Measurements from ENCODE around the gene DYNC1H1. TPM values are rescaled to one million over a fixed set of nuclear protein-coding genes. Genes with fewer than 3 reads are reported as not detected.

The DYNC1H1 gene
- total RNA-seq, 1 experiment from 2014 or later, result 361 TPM

GRCh38 chr14:101977311-101978071 is 13.1 kb downstream of the DYNC1H1 start (continued):
- no peak for TF ChIP-seq CTCF (IDR thresholded peaks at IDR 0.05 in 2 of 3, conservative IDR thresholded peaks at IDR 0.05 in 1 of 3; ENCODE audit: borderline replicate concordance in 1 of 3, insufficient read depth in 1 of 3, low read depth in 2 of 3, low read length in 2 of 3)
- no peak for TF ChIP-seq POLR2A (IDR thresholded peaks at IDR 0.05; ENCODE audit: borderline replicate concordance, extremely low read depth, insufficient read depth, insufficient read length)
- TF ChIP-seq RAD21 (IDR thresholded peaks at IDR 0.05; ENCODE audit: low read depth), result no peak

DNA sequence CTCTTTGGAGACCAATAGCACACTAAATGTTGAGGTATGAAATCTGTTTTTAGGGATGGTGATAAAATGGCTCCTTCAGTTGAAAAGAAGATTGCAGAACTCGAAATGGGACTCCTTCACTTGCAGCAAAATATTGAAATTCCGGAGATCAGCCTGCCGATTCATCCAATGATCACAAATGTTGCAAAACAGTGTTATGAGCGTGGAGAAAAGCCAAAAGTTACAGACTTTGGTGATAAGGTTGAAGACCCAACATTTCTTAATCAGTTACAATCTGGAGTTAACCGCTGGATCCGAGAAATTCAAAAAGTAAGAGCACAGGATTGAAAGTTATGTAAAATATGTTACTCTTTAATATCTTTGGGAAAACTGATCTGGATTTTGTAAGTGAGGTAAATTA is 15.3 kb downstream of the DYNC1H1 start:
- no peaks in the 10 kb centered on the region for H3K9me2 ChIP-seq (ENCODE audit: insufficient read depth)
- intact Hi-C loops (cut with micrococcal nuclease), result no loop called here
- peaks cover 21% of the 10 kb centered on the region for H3K79me2 ChIP-seq (ENCODE audit: insufficient read depth, low read length)
- peak overlapping the region; percentile 22; the same call in 1 of the 2 replicates for H3K27ac ChIP-seq (ENCODE audit: low read depth, low read length)
- CTCF ChIA-PET, result no interaction called here
- no peaks in the 10 kb centered on the region for H3K27me3 ChIP-seq (ENCODE audit: insufficient read depth, low read length)
- H3K36me3 ChIP-seq (ENCODE audit: control insufficient read depth in 1 of 2, insufficient read depth in 2 of 2, low read length in 2 of 2), result peaks cover 36 to 47% of the 10 kb centered on the region in 2 experiments; a peak in 3 of 4 replicates
- ATAC-seq (no peak), DNase-seq (ENCODE audit: low read depth, low spot score) (no peak)
- BruUV-seq (replicated peaks), result TSS peak; percentile 25
- RAD21 ChIA-PET (ENCODE audit: low non-redundant PET in 1 of 2, low total read pairs in 2 of 2, uncharacterized antibody in 2 of 2, unreplicated experiment in 2 of 2), result no interaction called here
- POLR2A ChIA-PET, result no interaction called here
- H3K4me3 ChIP-seq (replicated peaks in 1 of 2; ENCODE audit: low read depth in 1 of 2, low read length in 2 of 2), result no peak overlapping the region
- no peak overlapping the region for H2AFZ ChIP-seq (ENCODE audit: low read depth, low read length, poor library complexity, severe bottlenecking)
- no peaks in the 10 kb centered on the region for H4K20me1 ChIP-seq (ENCODE audit: insufficient read depth)
- H3K4me1 ChIP-seq (ENCODE audit: control insufficient read depth in 1 of 2, insufficient read depth in 2 of 2, low read length in 2 of 2), result peaks cover 12 to 14% of the 10 kb centered on the region in 2 experiments
- no peak overlapping the region for H3K9ac ChIP-seq (ENCODE audit: low read length)
- TF ChIP-seq ZFX (IDR thresholded peaks at IDR 0.05) (no peak), TCF7L2 (IDR thresholded peaks at IDR 0.05; ENCODE audit: borderline replicate concordance, extremely low read depth, insufficient read depth, insufficient read length) (no peak), POLR2AphosphoS5 (IDR thresholded peaks at IDR 0.05; ENCODE audit: low read depth, low read length) (no peak), SRF (IDR thresholded peaks at IDR 0.05; ENCODE audit: low read depth) (no peak), ZNF274 (IDR thresholded peaks at IDR 0.05; ENCODE audit: low read depth, low read length) (no peak), CTCF (IDR thresholded peaks at IDR 0.05 in 2 of 3, conservative IDR thresholded peaks at IDR 0.05 in 1 of 3; ENCODE audit: borderline replicate concordance in 1 of 3, insufficient read depth in 1 of 3, low read depth in 2 of 3, low read length in 2 of 3) (no peak), RAD21 (IDR thresholded peaks at IDR 0.05; ENCODE audit: low read depth) (no peak), POLR2A (IDR thresholded peaks at IDR 0.05; ENCODE audit: borderline replicate concordance, extremely low read depth, insufficient read depth, insufficient read length) (no peak), CEBPB (IDR thresholded peaks at IDR 0.05; ENCODE audit: low read depth) (no peak), SP1 (IDR thresholded peaks at IDR 0.05; ENCODE audit: low read depth) (no peak), EGR1 (IDR thresholded peaks at IDR 0.05; ENCODE audit: low read depth) (no peak), FOSL1 (IDR thresholded peaks at IDR 0.05; ENCODE audit: low read depth) (no peak), YY1 (IDR thresholded peaks at IDR 0.05; ENCODE audit: extremely low read depth, insufficient replicate concordance, low read depth, low read length) (no peak), EZH2 (IDR thresholded peaks at IDR 0.05) (no peak), MAX (IDR thresholded peaks at IDR 0.05) (no peak)
- TF ChIP-seq, protein P1, sequence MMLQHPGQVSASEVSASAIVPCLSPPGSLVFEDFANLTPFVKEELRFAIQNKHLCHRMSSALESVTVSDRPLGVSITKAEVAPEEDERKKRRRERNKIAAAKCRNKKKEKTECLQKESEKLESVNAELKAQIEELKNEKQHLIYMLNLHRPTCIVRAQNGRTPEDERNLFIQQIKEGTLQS (IDR thresholded peaks at IDR 0.05), result no peak
- H3K9me3 ChIP-seq (ENCODE audit: control insufficient read depth in 1 of 2, insufficient read depth in 1 of 2, low read depth in 1 of 2, low read length in 2 of 2), result no peaks in the 10 kb centered on the region
- H3K4me2 ChIP-seq (ENCODE audit: low read length), result no peak overlapping the region

All from HCT116 (cell line).